Fibroblast of skin of abdomen (primary cell): ENCODE data around the gene TMEM139.

ENCODE experiments used
- DNase-seq: peaks from one replicate; pipeline ENCODE4 v3.0.0-alpha.2; 2013

The TMEM139 gene

GRCh38 chr7:143329471-143330170 lies 44.9 kb downstream of the TMEM139 start:
- no peak for DNase-seq

- DNase-seq: peak; percentile 77
Observed at GRCh38 chr7:143331179-143331801, 46.5 kb downstream of the TMEM139 start.

GRCh38 chr7:143334244-143334643 lies 49.5 kb downstream of the TMEM139 start:
- no peak for DNase-seq

GRCh38 chr7:143337216-143337615 lies 52.5 kb downstream of the TMEM139 start:
- DNase-seq: no peak
